ENCODE data around the gene FOXC2.
A peak's percentile ranks its signal among the peaks of the same experiment; 100 is the strongest.

The FOXC2 gene

DNA sequence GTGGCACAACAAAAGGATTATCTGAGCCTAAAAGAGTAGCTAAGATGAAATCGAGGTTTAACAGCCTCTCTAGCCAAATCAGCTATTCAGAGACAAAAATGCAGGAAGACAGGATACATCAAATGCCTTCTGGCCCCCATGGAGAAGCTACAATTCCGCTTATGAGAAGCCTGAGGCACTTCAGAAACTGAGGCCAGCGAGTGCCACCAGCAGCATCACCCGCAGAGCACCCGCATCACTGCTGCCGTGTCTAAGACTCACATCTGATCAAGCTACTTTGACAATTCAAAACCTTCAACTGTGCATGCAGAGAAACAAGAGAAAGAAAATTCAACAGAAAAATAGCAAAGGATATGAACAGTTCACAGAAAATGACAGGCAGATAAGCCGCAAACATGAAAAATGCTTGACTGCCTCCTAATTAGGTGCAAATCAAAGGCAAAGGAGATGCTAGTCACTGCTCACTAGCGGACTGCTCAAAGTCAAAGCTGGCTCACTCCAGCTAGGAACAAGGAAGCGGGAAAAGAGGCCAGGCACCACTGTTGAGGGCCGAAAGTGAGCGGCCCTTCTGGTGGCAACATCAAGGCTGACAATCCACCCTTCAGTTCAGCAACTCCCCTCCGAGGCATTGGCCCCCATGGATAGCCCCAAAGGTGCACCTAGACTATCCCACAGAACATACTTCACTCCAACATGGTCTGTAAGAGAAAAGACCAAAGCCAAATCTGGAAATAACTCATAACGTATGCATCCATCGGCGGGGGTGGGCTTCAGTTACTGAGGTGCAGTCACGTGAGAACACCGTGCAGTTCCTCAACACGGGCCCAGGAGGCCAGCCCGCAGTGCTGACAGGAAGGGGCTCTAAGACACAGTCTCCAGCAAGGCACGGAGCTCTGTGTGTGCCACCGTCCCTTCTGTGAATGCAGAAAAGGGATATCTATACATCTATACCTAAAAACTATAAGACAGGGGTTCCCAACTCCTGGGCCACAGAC is 23.6 kb upstream of the FOXC2 start:
- Histone ChIP-seq H3K36me3 (ENCODE audit: control insufficient read depth in 5 of 5, insufficient read depth in 5 of 5, low read length in 5 of 5) (peaks cover 16 to 93% (median 83%) of the 10 kb centered on the region in 5 donors), H3K4me1 (ENCODE audit: control insufficient read depth in 5 of 5, insufficient read depth in 5 of 5, low read length in 5 of 5) (peaks cover 0 to 19% (median 3%) of the 10 kb centered on the region in 5 donors), H3K9me3 (ENCODE audit: control insufficient read depth in 5 of 5, low read length in 5 of 5) (no peaks in the 10 kb centered on the region), H3K27ac (ENCODE audit: low read depth, low read length) (no peak overlapping the region), H3K27me3 (ENCODE audit: control insufficient read depth in 5 of 5, insufficient read depth in 4 of 5, low read length in 5 of 5) (no peaks in the 10 kb centered on the region), H3K9ac (ENCODE audit: low read length in 5 of 5) (no peak overlapping the region), H3K4me3 (ENCODE audit: low read depth in 1 of 5, low read length in 5 of 5) (no peak overlapping the region)

DNA sequence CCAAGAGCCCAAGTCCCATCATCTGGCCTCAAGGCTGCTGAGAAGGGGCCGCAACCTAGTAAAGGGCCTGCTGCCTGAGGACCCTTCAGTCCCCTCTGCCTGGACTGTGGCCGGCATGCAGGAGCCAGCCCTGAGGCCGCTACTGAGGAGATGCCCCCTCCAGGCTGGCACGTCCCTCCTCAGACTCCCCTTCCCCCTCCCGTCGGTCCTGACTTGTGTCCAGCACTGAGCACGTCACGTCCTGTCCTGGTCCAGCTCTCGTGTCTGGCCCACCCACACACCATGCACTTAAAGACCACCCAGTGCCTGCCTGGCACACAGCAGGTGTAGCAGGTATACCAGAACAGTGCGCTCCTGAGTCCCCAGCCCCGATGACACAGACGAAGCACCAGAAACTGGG is 21.1 kb upstream of the FOXC2 start:
- Histone ChIP-seq H3K4me1 (ENCODE audit: control insufficient read depth in 5 of 5, insufficient read depth in 5 of 5, low read length in 5 of 5) (peaks cover 0 to 19% (median 3%) of the 10 kb centered on the region in 5 donors), H3K4me3 (ENCODE audit: low read depth in 1 of 5, low read length in 5 of 5) (no peak overlapping the region), H3K27me3 (ENCODE audit: control insufficient read depth in 5 of 5, insufficient read depth in 4 of 5, low read length in 5 of 5) (no peaks in the 10 kb centered on the region), H3K36me3 (ENCODE audit: control insufficient read depth in 5 of 5, insufficient read depth in 5 of 5, low read length in 5 of 5) (peaks cover 10 to 85% (median 74%) of the 10 kb centered on the region in 5 donors), H3K9me3 (ENCODE audit: control insufficient read depth in 5 of 5, low read length in 5 of 5) (no peaks in the 10 kb centered on the region), H3K9ac (ENCODE audit: low read length in 5 of 5) (no peak overlapping the region), H3K27ac (ENCODE audit: low read depth, low read length) (no peak overlapping the region)

DNA sequence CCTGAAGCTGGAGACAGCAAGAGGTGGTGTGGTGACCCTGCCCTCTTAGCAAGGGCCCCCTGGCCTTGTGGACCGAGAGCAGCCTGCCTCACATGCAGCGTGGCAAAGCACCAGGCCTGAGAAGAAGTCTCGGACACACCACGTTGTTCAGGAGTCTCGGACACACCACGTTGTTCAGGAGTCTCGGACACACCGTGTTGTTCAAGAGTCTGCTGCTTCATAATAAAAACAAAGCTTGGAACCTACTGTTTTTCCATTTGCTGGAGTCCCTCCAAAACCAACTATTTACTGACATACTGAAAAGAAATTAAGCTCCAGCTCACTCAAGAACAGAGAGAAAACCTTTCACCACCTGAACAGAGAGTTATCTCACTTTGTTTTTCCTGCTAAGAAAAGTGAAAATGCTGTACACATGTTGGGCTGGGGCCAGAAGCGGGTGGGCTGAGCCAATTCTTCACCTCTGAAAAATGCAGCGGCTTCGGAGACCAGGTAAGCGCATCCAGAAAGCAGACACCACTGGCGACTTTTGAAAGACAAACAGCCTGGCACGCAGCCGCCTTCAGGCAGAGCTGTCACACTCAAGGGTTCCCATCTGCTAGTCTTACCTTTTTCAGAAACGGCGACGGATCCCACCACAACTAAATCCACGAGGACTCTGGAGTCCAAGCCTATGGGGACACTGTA is 20.5 kb upstream of the FOXC2 start:
- no peaks in the 10 kb centered on the region for H3K9me3 ChIP-seq (ENCODE audit: control insufficient read depth in 5 of 5, low read length in 5 of 5)
- H3K27me3 ChIP-seq (ENCODE audit: control insufficient read depth in 5 of 5, insufficient read depth in 4 of 5, low read length in 5 of 5), result no peaks in the 10 kb centered on the region
- H3K4me1 ChIP-seq (ENCODE audit: control insufficient read depth in 5 of 5, insufficient read depth in 5 of 5, low read length in 5 of 5), result peaks cover 0 to 19% (median 3%) of the 10 kb centered on the region in 5 donors
- H3K9ac ChIP-seq (ENCODE audit: low read length in 5 of 5), result peak overlapping the region in 1 of 5 donors; percentile 30
- peaks cover 10 to 85% (median 73%) of the 10 kb centered on the region in 5 donors for H3K36me3 ChIP-seq (ENCODE audit: control insufficient read depth in 5 of 5, insufficient read depth in 5 of 5, low read length in 5 of 5)
- peak overlapping the region in 1 of 5 donors; percentile 2 for H3K4me3 ChIP-seq (ENCODE audit: low read depth in 1 of 5, low read length in 5 of 5)
- no peak overlapping the region for H3K27ac ChIP-seq (ENCODE audit: low read depth, low read length)

- Histone ChIP-seq H3K9me3 (ENCODE audit: control insufficient read depth in 5 of 5, low read length in 5 of 5) (no peaks in the 10 kb centered on the region), H3K27me3 (ENCODE audit: control insufficient read depth in 5 of 5, insufficient read depth in 4 of 5, low read length in 5 of 5) (no peaks in the 10 kb centered on the region), H3K36me3 (ENCODE audit: control insufficient read depth in 5 of 5, insufficient read depth in 5 of 5, low read length in 5 of 5) (peaks cover 14 to 85% (median 72%) of the 10 kb centered on the region in 5 donors), H3K4me1 (ENCODE audit: control insufficient read depth in 5 of 5, insufficient read depth in 5 of 5, low read length in 5 of 5) (peaks cover 0 to 19% (median 3%) of the 10 kb centered on the region in 5 donors), H3K4me3 (ENCODE audit: low read depth in 1 of 5, low read length in 5 of 5) (peak overlapping the region in 1 of 5 donors; percentile 2), H3K27ac (ENCODE audit: low read depth, low read length) (no peak overlapping the region), H3K9ac (ENCODE audit: low read length in 5 of 5) (peak overlapping the region in 1 of 5 donors; percentile 30)
Measured at GRCh38 chr16:86546638-86547013, 20.0 kb upstream of the FOXC2 start.

DNA sequence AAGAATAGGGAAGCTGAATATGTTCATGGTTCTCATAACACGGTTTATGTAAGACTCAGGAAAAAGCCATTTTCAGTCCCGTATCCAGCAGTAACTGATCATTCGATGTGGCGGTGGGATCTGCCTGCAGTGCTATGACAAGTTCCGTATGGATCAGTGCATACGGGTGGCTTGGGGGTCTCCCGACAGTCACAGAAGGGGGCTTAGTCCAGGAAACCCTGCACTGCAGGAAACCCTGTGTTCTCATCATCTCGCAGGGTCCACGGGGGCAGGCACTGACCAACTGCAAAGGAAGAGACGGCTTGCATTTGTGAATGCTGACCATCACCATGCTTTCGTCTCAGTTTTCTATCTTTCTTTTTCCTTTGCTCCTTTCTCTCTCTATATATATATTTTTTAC is 19.3 kb upstream of the FOXC2 start:
- H3K27me3 ChIP-seq (ENCODE audit: control insufficient read depth in 5 of 5, insufficient read depth in 4 of 5, low read length in 5 of 5), result no peaks in the 10 kb centered on the region
- no peaks in the 10 kb centered on the region for H3K9me3 ChIP-seq (ENCODE audit: control insufficient read depth in 5 of 5, low read length in 5 of 5)
- H3K9ac ChIP-seq (ENCODE audit: low read length in 5 of 5), result no peak overlapping the region
- peaks cover 14 to 85% (median 71%) of the 10 kb centered on the region in 5 donors for H3K36me3 ChIP-seq (ENCODE audit: control insufficient read depth in 5 of 5, insufficient read depth in 5 of 5, low read length in 5 of 5)
- no peak overlapping the region for H3K27ac ChIP-seq (ENCODE audit: low read depth, low read length)
- no peak overlapping the region for H3K4me3 ChIP-seq (ENCODE audit: low read depth in 1 of 5, low read length in 5 of 5)
- peaks cover 0 to 19% (median 3%) of the 10 kb centered on the region in 5 donors for H3K4me1 ChIP-seq (ENCODE audit: control insufficient read depth in 5 of 5, insufficient read depth in 5 of 5, low read length in 5 of 5)

DNA sequence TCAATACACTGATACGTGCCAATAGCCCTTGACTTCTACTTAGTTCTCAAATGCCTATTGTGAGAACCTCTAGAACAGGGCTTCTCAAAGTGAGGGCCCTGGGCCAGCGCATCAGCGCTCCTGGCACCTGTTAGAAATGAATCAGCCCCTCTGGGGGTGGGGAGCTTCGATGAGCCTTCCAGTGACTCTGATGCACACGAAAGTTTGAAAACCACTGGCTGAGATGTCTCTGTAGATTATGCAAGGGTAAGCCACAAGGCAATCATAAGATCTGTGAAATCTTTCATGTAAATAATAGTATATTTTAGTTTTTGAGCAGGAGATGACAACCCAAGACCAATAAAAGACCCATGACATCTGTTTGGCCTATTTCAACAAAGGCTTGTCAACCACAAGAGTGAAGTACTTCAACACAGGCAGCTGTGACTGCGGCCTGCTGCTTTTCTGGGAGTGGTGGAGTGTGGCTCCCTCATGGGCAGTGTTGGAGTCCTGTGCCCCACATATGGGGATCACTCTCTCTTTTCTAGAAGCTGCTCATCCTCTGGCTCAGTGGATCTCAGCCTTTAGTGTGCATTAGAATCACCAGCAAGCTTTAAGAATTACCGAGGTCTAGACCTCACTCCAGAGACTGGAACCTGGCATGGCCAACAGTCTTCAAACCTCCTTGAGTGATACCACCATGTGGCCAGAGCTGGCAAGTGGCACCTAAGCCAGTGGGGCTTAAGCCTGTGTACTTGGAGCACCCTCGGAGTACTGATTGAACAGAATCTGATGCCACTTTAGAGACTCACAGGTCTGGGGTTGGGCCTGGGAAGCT is 17.3 kb upstream of the FOXC2 start:
- H3K27ac ChIP-seq (ENCODE audit: low read depth, low read length), result no peak overlapping the region
- peaks cover 14 to 74% (median 59%) of the 10 kb centered on the region in 5 donors for H3K36me3 ChIP-seq (ENCODE audit: control insufficient read depth in 5 of 5, insufficient read depth in 5 of 5, low read length in 5 of 5)
- H3K9me3 ChIP-seq (ENCODE audit: control insufficient read depth in 5 of 5, low read length in 5 of 5), result no peaks in the 10 kb centered on the region
- H3K4me1 ChIP-seq (ENCODE audit: control insufficient read depth in 5 of 5, insufficient read depth in 5 of 5, low read length in 5 of 5), result peaks cover 3 to 23% (median 5%) of the 10 kb centered on the region in 5 donors
- H3K27me3 ChIP-seq (ENCODE audit: control insufficient read depth in 5 of 5, insufficient read depth in 4 of 5, low read length in 5 of 5), result no peaks in the 10 kb centered on the region
- H3K9ac ChIP-seq (ENCODE audit: low read length in 5 of 5), result no peak overlapping the region
- no peak overlapping the region for H3K4me3 ChIP-seq (ENCODE audit: low read depth in 1 of 5, low read length in 5 of 5)

- H3K36me3 ChIP-seq (ENCODE audit: control insufficient read depth in 5 of 5, insufficient read depth in 5 of 5, low read length in 5 of 5), result peaks cover 11 to 68% (median 59%) of the 10 kb centered on the region in 5 donors
Measured at GRCh38 chr16:86549893-86550190, 16.8 kb upstream of the FOXC2 start.

GRCh38 chr16:86550281-86550680 is 16.3 kb upstream of the FOXC2 start:
- Histone ChIP-seq H3K4me1 (ENCODE audit: control insufficient read depth in 5 of 5, insufficient read depth in 5 of 5, low read length in 5 of 5) (peaks cover 3 to 30% (median 11%) of the 10 kb centered on the region in 5 donors), H3K4me3 (ENCODE audit: low read depth in 1 of 5, low read length in 5 of 5) (no peak overlapping the region), H3K9ac (ENCODE audit: low read length in 5 of 5) (no peak overlapping the region), H3K36me3 (ENCODE audit: control insufficient read depth in 5 of 5, insufficient read depth in 5 of 5, low read length in 5 of 5) (peaks cover 11 to 64% (median 54%) of the 10 kb centered on the region in 5 donors), H3K9me3 (ENCODE audit: control insufficient read depth in 5 of 5, low read length in 5 of 5) (no peaks in the 10 kb centered on the region), H3K27me3 (ENCODE audit: control insufficient read depth in 5 of 5, insufficient read depth in 4 of 5, low read length in 5 of 5) (no peaks in the 10 kb centered on the region), H3K27ac (ENCODE audit: low read depth, low read length) (no peak overlapping the region)

More at GRCh38 chr16:86549893-86550190, 16.8 kb upstream of the FOXC2 start:
- Histone ChIP-seq H3K27me3 (ENCODE audit: control insufficient read depth in 5 of 5, insufficient read depth in 4 of 5, low read length in 5 of 5) (no peaks in the 10 kb centered on the region), H3K9ac (ENCODE audit: low read length in 5 of 5) (no peak overlapping the region), H3K4me3 (ENCODE audit: low read depth in 1 of 5, low read length in 5 of 5) (no peak overlapping the region), H3K27ac (ENCODE audit: low read depth, low read length) (no peak overlapping the region), H3K9me3 (ENCODE audit: control insufficient read depth in 5 of 5, low read length in 5 of 5) (no peaks in the 10 kb centered on the region), H3K4me1 (ENCODE audit: control insufficient read depth in 5 of 5, insufficient read depth in 5 of 5, low read length in 5 of 5) (peaks cover 3 to 29% (median 10%) of the 10 kb centered on the region in 5 donors)

DNA sequence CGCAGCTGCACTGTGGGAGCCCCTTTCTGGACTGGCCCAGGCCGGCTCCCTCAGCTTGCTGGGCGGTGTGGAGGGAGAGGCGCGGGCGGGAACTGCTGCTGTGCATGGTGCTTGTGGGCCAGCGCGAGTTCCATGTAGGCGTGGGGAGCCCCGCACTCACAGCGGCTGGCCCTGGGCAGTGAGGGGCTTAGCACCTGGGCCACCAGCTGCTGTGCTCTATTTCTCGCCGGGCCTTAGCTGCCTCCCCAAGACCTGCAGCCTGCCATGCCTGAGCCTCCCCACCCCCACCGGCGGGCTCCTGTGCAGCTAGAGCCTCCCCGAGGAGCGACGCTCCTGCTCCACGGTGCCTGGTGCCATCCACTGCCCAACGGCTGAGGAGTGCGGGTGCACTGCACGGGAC is 13.3 kb upstream of the FOXC2 start:
- H3K4me1 ChIP-seq (ENCODE audit: control insufficient read depth in 5 of 5, insufficient read depth in 5 of 5, low read length in 5 of 5), result peaks cover 0 to 19% (median 17%) of the 10 kb centered on the region in 5 donors
- H3K4me3 ChIP-seq (ENCODE audit: low read depth in 1 of 5, low read length in 5 of 5), result no peak overlapping the region
- H3K27me3 ChIP-seq (ENCODE audit: control insufficient read depth in 5 of 5, insufficient read depth in 4 of 5, low read length in 5 of 5), result peaks cover 0 to 6% (median 0%) of the 10 kb centered on the region in 5 donors
- H3K9ac ChIP-seq (ENCODE audit: low read length in 5 of 5), result no peak overlapping the region
- H3K36me3 ChIP-seq (ENCODE audit: control insufficient read depth in 5 of 5, insufficient read depth in 5 of 5, low read length in 5 of 5), result peaks cover 4 to 37% (median 27%) of the 10 kb centered on the region in 5 donors
- no peaks in the 10 kb centered on the region for H3K9me3 ChIP-seq (ENCODE audit: control insufficient read depth in 5 of 5, low read length in 5 of 5)
- H3K27ac ChIP-seq (ENCODE audit: low read depth, low read length), result no peak overlapping the region

All from subcutaneous abdominal adipose tissue (tissue), 5 donors.